Erythroblast (primary cell): ENCODE measurements around the gene DENND5B.
"Not testable (repeated sequence)": the region's sequence is repeated elsewhere in the genome, so short reads cannot be mapped to it uniquely, and the experiment has no call there.

Experiments
- GATA1 ChIP-seq: IDR thresholded peaks from 2 replicates; pipeline ENCODE4 v1.6.1; 2011; ENCODE audit warnings: low read depth, mild to moderate bottlenecking, control low read depth, low read length, moderate library complexity
- POLR2A ChIP-seq: IDR thresholded peaks from 2 replicates; pipeline ENCODE4 v1.6.1; 2011; ENCODE audit warnings: mild to moderate bottlenecking, low read length

DNA sequence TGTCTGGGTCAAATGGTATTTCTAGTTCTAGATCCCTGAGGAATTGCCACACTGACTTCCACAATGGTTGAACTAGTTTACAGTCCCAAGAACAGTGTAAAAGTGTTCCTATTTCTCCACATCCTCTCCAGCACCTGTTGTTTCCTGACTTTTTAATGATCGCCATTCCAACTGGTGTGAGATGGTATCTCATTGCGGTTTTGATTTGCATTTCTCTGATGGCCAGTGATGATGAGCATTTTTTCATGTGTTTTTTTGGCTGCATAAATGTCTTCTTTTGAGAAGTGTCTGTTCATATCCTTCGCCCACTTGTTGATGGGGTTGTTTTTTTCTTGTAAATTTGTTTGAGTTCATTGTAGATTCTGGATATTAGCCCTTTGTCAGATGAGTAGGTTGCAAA is 40.3 kb downstream of the DENND5B start:
- TF ChIP-seq POLR2A, GATA1: not testable (repeated sequence)
